GM18951 (cell line): ENCODE measurements around the gene ZMYND8.
"Not testable (repeated sequence)": the region's sequence is repeated elsewhere in the genome, so short reads cannot be mapped to it uniquely, and the experiment has no call there.

Source experiments
- POLR2A ChIP-seq: IDR thresholded peaks from 4 replicates; pipeline ENCODE4 v1.6.1; 2011; ENCODE audit warnings: mild to moderate bottlenecking; ENCODE audit not compliant: insufficient read length, insufficient read depth; ENCODE audit errors: extremely low read depth
- in situ Hi-C: fragments of 300-500 bp; cut with MboI; formaldehyde crosslinking; loops from one replicate; pipeline ENCODE4 v1.12.0; 2022; ENCODE audit warnings: low sequenced_read_pairs, mixed read lengths, inconsistent platforms; ENCODE audit not compliant: unreplicated experiment

Gene ZMYND8

DNA sequence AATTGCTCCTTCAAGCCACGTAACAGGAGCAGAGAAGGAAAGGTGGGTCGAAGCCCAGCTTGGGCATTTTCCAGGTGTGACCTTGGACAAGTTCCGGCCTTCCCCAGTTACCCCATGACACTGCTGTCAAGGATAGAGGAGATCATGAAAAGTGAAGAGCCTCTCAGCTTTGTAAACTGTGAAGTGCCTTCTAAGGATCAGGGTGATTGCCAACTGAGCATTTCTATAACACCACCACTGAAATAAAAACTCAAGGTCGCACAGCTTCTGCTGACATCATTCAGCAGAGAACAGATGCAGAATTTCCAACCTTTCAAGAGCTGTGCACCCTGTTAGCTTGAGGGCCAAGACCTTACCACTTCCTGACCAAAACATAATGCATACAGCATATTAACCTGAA, 24.0 kb upstream of the ZMYND8 start:
- in situ Hi-C loops: loop anchor here (5.0 kb wide), 1 partner anchor 188 kb away; no protein-coding TSS in a partner anchor
- TF ChIP-seq POLR2A: no peak

DNA sequence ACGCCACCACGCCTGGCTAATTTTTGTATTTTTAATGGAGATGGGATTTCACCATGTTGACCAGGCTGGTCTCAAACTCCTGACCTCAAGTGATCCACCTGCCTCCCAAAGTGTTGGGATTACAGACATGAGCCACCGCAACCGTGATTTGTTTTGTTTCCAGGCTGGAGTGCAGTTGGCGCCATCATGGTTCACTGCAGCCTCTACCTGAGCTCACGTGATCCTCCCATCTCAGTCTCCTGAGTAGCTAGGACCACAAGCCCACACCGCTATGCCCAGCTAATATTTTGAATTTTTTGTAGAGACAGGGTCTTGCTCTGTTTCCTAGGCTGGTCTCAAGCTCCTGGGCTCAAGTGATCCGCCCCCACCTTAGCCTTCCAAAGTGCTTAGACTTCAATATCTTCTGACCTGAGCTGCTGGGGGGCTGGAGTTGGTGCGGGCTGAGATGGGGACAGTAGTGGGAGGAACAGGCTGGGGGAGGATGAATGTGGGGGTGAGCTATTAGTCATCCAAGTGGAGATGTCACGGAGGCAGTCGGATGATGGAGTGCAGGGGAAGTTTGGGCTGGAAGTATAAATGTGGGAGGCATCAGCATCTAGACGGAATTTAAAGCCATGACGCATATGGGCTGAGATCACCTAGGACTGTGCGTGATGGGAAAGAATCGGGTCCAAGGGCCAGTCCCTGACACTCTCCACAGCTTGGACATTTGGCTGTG, 23.1 kb upstream of the ZMYND8 start:
- in situ Hi-C loops: loop anchor here (5.0 kb wide), 1 partner anchor 187 kb away; no protein-coding TSS in a partner anchor

GRCh38 chr20:47377122-47377722, 20.7 kb upstream of the ZMYND8 start:
- TF ChIP-seq POLR2A: no peak
- in situ Hi-C loops: no loop called here

More for the DNA sequence above, 23.1 kb upstream of the ZMYND8 start:
- no peak for TF ChIP-seq POLR2A

GRCh38 chr20:47376096-47376643, 19.7 kb upstream of the ZMYND8 start:
- in situ Hi-C loops: not testable (repeated sequence)

- in situ Hi-C loops: not testable (repeated sequence)
Observed at GRCh38 chr20:47374121-47374520, 17.6 kb upstream of the ZMYND8 start.

GRCh38 chr20:47373206-47373733, 16.8 kb upstream of the ZMYND8 start:
- no peak for TF ChIP-seq POLR2A
- in situ Hi-C loops: no loop called here

DNA sequence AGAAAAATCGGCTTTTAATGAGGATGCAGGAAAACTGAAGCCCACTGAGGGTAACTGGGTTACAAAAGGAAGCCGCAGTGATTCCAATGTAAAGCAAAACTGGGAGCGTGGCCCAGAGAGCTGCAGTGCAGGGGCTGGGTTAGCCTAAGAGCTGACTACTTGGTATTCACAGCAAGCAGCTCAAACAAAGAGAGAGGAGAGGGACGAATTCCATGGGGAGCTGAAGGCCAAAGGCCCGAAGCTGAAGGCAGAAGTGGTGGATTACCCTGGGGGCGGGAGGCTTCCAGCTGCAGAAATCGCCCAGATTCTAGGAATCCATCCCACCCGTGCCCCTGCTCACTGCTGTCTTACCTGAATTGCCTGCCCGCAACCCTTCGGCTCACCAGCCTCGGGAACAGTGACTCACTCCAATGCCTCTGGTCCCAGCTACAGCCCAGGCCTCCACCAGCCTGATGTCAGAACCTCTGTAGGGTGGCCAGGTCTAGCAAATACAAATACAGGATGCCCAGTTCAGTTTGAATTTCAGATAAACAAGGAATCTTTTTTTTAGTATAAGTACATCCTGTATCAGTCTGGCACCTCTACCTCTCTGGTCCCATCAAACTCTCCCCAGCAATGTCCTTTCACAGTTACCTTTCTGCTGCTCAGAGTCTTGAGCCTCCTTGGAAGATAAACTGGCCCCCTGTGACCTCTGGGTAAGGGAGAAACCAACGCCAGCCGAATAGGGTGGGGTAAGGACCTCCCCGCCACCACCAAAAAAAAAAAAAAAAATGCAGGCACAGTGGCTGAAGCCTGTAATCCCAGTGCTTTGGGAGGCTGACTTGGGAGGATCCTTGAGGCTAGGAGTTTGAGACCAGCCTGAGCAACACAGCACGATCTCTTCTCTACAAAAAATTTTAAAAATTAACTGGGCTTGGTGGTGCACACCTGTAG, 14.6 kb upstream of the ZMYND8 start:
- in situ Hi-C loops: no loop called here
- no peak for TF ChIP-seq POLR2A

DNA sequence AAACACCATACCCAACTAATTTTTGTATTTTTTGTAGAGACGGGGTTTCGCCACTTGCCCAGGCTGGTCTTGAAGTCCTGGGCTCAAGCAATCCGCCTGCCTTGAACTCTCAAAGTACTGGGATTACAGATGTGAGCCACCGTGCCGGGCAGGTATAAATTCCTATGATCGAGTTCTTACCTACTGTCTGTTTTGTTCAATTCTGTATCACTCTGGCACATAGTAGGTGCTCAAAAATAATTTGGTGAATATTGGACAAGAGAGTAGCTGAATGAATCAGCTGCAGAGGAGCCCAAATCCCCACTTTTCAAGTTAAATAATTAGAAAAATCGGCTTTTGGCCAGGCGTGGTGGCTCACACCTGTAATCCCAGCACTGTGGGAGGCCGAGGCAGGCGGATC, 13.7 kb upstream of the ZMYND8 start:
- in situ Hi-C loops: no loop called here
- TF ChIP-seq POLR2A: no peak

DNA sequence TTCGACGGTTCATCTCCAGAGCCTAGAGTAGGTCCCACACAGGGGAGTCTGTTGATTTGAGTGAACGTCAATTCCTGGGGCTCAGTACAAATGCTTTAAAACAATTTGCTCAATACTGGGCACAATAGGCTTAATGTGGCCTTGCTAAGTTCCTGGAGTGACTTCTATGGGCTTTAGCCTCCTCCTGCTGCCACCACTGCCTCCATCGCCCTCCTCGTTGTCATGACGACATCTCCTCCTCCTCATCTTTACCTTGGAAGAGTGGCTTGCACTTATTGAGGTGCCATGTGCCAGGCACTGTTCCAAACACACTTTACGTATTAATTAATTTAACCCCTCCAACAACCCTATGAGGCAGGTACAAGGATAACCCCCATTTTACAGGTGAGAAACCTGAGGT, 11.8 kb upstream of the ZMYND8 start:
- no peak for TF ChIP-seq POLR2A
- in situ Hi-C loops: no loop called here

DNA sequence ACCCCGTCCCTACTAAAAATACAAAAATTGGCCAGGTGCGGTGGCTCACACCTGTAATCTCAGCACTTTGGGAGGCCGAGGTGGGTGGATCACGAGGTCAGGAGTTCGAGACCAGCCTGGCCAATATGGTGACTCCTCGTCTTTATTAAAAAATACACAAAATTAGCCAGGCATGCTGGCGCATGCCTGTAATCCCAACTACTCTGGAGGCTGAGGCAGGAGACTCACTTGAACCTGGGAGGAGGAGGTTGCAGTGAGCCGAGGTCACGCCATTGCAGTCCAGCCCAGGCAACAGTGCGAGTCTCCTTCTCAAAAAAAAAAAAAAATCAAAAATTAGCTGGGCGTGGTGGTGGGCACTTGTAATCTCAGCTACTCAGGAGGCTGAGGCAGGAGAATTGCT, 9.8 kb upstream of the ZMYND8 start:
- in situ Hi-C loops: not testable (repeated sequence)

- in situ Hi-C loops: no loop called here
- TF ChIP-seq POLR2A: no peak
Observed at GRCh38 chr20:47365023-47365764, 8.7 kb upstream of the ZMYND8 start.

DNA sequence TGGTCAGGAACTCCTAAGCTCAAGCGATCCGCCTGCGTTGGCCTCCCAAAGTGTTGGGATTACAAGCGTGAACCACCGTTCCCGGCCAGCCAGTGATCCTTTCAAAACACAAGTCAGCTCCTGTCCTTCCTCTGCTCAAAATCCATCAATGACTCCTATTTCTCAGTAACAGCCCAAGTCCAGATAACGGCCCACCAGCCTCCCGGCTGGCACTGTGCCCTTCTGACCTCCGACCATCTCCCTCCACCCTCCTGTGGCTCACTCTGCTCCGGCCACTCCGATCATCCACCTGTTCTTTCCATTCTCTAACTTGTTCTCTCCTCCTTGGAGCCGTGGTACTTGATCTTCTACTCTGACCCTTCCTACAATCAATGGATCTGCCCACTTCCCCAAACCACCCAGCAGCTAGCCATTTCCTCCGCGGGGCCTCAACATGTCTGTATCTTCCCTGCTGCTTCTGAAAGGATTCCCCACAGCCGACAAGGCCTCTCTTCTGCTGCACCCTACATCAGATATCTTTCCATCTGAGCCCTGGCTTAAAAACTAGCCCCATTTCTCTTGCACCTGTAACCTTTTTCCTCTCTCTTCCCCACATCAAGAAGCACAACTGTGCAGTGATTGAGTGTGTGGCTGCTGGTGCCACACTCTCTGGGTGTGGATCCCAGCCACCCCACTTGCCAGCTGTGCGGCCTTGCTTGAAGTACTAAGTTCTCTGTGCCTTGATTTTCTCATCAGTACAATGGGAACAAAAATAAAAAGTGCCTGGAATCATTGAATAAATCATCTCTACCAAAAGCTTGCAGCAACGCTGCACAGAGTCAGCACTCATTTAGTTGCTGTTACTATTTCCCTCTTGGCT, 6.1 kb upstream of the ZMYND8 start:
- in situ Hi-C loops: no loop called here
- no peak for TF ChIP-seq POLR2A
